ENCODE data around the gene EXOC7. TPM values are rescaled to one million over a fixed set of nuclear protein-coding genes. Genes with fewer than 3 reads are reported as not detected.

Gene EXOC7
- total RNA-seq, 1 experiment from 2014 or later, result 126 TPM

DNA sequence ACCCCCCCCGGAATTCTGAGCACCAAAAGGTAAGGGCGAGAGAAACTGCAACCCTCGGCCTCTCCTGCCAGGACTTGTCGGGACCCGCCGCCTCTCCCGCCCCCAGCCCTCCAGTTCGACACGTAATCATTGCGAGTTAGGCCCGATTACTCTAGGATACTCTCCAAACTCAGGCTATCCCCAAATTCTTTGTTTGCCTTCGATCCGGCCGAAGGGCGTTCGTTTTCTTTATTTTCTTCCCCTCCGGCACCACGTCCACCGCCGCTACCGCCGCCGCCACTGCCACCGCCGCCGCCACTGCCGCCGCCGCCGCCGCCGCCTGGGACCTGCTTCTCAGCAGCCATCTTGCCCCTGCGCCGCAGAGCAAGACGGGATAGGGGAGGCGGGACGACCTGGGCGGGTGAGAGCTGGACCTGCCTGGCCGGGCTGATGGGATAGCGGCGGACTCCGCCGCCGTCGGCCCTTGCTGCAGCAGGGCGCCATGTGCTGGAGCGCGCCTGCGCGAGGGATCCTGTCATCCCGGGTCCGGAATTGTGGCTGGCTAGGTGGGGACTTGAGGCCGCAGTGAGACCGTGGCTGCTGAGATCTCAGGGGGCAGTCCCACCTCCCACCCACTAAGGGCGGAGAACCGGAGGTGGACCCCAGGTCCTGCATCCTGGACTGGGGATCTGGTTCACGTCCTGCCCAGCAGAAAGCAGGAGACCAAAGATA lies 31.3 kb downstream of the EXOC7 start, which contains the start of gene SRP68 (continued):
- TF ChIP-seq TCF7 (CRISPR knock-in tag; IDR thresholded peaks at IDR 0.05; ENCODE audit: low read depth), result peak; percentile 13; the same call in 1 of the 2 replicates
- TF ChIP-seq, protein P1, sequence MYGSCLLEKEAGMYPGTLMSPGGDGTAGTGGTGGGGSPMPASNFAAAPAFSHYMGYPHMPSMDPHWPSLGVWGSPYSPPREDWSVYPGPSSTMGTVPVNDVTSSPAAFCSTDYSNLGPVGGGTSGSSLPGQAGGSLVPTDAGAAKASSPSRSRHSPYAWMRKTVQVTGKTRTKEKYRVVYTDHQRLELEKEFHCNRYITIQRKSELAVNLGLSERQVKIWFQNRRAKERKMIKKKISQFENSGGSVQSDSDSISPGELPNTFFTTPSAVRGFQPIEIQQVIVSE (CRISPR knock-in tag; IDR thresholded peaks at IDR 0.05; ENCODE audit: borderline replicate concordance), result no peak
- TF ChIP-seq ZNF138 (CRISPR knock-in tag; conservative IDR thresholded peaks at IDR 0.05), result 0 out of 2 replicates have a peak, but pooled peaks have one; percentile 64
- no peak; the same call in 1 of the 2 replicates for TF ChIP-seq CREM (CRISPR knock-in tag; IDR thresholded peaks at IDR 0.05)
- TF ChIP-seq, protein P2, sequence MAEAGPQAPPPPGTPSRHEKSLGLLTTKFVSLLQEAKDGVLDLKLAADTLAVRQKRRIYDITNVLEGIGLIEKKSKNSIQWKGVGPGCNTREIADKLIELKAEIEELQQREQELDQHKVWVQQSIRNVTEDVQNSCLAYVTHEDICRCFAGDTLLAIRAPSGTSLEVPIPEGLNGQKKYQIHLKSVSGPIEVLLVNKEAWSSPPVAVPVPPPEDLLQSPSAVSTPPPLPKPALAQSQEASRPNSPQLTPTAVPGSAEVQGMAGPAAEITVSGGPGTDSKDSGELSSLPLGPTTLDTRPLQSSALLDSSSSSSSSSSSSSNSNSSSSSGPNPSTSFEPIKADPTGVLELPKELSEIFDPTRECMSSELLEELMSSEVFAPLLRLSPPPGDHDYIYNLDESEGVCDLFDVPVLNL (CRISPR knock-in tag; IDR thresholded peaks at IDR 0.05; ENCODE audit: borderline replicate concordance, low read depth), result 0 out of 2 replicates have a peak, but pooled peaks have one; percentile 60
- TF ChIP-seq, protein P3, sequence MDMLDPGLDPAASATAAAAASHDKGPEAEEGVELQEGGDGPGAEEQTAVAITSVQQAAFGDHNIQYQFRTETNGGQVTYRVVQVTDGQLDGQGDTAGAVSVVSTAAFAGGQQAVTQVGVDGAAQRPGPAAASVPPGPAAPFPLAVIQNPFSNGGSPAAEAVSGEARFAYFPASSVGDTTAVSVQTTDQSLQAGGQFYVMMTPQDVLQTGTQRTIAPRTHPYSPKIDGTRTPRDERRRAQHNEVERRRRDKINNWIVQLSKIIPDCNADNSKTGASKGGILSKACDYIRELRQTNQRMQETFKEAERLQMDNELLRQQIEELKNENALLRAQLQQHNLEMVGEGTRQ (CRISPR knock-in tag; IDR thresholded peaks at IDR 0.05), result peak; percentile 58; the same call in 1 of the 2 replicates
- TF ChIP-seq ELF4 (CRISPR knock-in tag; IDR thresholded peaks at IDR 0.05; ENCODE audit: low read depth), result 0 out of 2 replicates have a peak, but pooled peaks have one; percentile 19
- no peak for TF ChIP-seq NFE2L1 (CRISPR knock-in tag; IDR thresholded peaks at IDR 0.05)
- TF ChIP-seq, protein P4, sequence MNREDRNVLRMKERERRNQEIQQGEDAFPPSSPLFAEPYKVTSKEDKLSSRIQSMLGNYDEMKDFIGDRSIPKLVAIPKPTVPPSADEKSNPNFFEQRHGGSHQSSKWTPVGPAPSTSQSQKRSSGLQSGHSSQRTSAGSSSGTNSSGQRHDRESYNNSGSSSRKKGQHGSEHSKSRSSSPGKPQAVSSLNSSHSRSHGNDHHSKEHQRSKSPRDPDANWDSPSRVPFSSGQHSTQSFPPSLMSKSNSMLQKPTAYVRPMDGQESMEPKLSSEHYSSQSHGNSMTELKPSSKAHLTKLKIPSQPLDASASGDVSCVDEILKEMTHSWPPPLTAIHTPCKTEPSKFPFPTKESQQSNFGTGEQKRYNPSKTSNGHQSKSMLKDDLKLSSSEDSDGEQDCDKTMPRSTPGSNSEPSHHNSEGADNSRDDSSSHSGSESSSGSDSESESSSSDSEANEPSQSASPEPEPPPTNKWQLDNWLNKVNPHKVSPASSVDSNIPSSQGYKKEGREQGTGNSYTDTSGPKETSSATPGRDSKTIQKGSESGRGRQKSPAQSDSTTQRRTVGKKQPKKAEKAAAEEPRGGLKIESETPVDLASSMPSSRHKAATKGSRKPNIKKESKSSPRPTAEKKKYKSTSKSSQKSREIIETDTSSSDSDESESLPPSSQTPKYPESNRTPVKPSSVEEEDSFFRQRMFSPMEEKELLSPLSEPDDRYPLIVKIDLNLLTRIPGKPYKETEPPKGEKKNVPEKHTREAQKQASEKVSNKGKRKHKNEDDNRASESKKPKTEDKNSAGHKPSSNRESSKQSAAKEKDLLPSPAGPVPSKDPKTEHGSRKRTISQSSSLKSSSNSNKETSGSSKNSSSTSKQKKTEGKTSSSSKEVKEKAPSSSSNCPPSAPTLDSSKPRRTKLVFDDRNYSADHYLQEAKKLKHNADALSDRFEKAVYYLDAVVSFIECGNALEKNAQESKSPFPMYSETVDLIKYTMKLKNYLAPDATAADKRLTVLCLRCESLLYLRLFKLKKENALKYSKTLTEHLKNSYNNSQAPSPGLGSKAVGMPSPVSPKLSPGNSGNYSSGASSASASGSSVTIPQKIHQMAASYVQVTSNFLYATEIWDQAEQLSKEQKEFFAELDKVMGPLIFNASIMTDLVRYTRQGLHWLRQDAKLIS (CRISPR knock-in tag; IDR thresholded peaks at IDR 0.05; ENCODE audit: borderline replicate concordance), result peak; percentile 86; the same call in 1 of the 2 replicates
- no peak; the same call in 1 of the 2 replicates for TF ChIP-seq KAT7 (CRISPR knock-in tag; IDR thresholded peaks at IDR 0.05; ENCODE audit: borderline replicate concordance)

DNA sequence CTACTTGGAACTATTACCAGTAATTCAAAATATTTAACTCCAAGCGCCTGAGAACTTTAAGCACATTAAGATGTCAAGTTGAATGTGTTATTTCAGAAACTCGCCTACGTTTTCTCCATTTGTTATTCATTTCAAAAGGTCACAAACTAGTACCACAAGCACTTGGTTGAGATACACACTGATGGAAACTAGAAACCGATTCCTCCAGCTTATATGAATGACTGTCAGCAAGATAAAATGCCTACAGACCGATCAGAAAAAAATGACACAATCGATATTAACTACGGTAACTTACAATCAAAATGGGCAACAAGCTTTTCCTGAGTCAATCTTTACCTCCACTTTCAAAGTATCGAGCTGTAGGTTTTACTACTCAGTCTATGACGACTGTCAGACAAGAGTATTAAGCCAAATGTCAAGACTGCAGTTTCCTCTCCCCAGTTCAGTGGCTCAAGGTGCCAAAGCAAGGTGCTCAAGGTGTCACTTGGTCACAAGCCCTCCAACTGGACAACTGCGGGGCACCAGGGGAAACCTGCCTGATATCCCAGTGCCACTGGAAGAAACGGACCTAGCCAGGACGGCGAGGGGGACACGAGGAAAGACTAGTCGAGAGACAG lies 31.9 kb downstream of the EXOC7 start:
- Mint-ChIP-seq H3K4me3 (peak overlapping the region; percentile 97), H3K9me3 (no peaks in the 10 kb centered on the region), H3K27ac (peak overlapping the region; percentile 89), H3K36me3 (peaks cover 11% of the 10 kb centered on the region; the same call in 1 of the 2 replicates), H3K4me1 (peaks cover 26% of the 10 kb centered on the region), H3K27me3 (ENCODE audit: low read depth) (peaks cover 34% of the 10 kb centered on the region)
- DNase-seq (ENCODE audit: low spot score) (no peak), ATAC-seq (no peak)
- ChIA-PET POLR2A (interaction anchor here (0.7 to 1.0 kb wide), 2 partner anchors 18 to 63 kb away, joined by 3 read pairs; no protein-coding TSS in a partner anchor), CTCF (interaction anchor here (1.0 to 2.7 kb wide), 4 partner anchors 58 to 208 kb away, joined by 3 to 14 read pairs (median 4); no protein-coding TSS in a partner anchor)
- TF ChIP-seq, protein P5, sequence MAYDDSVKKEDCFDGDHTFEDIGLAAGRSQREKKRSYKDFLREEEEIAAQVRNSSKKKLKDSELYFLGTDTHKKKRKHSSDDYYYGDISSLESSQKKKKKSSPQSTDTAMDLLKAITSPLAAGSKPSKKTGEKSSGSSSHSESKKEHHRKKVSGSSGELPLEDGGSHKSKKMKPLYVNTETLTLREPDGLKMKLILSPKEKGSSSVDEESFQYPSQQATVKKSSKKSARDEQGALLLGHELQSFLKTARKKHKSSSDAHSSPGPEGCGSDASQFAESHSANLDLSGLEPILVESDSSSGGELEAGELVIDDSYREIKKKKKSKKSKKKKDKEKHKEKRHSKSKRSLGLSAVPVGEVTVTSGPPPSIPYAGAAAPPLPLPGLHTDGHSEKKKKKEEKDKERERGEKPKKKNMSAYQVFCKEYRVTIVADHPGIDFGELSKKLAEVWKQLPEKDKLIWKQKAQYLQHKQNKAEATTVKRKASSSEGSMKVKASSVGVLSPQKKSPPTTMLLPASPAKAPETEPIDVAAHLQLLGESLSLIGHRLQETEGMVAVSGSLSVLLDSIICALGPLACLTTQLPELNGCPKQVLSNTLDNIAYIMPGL (CRISPR knock-in tag; IDR thresholded peaks at IDR 0.05), result 0 out of 2 replicates have a peak, but pooled peaks have one; percentile 7
- TF ChIP-seq NR3C1 (CRISPR knock-in tag; conservative IDR thresholded peaks at IDR 0.05; ENCODE audit: low read depth), result no peak

Data from WTC11 (cell line).